ENCODE results near the gene PPP1R9A.
"Not testable (repeated sequence)": the region's sequence is repeated elsewhere in the genome, so short reads cannot be mapped to it uniquely, and the experiment has no call there.

PPP1R9A gene

GRCh38 chr7:95004618-95005247 lies 97.3 kb downstream of the PPP1R9A start:
- Mint-ChIP-seq H3K4me1 (ENCODE audit: low read depth in 2 of 2) (no peaks in the 10 kb centered on the region), H3K27me3 (no peaks in the 10 kb centered on the region), H3K4me3 (no peak overlapping the region), H3K9me3 (peaks cover 0 to 2% of the 10 kb centered on the region in 2 donors), H3K36me3 (ENCODE audit: insufficient read depth) (no peaks in the 10 kb centered on the region), H3K27ac (no peak overlapping the region)
- ATAC-seq (replicated peaks) = no peak
- no peak for DNase-seq

- ATAC-seq (replicated peaks) (no peak), DNase-seq (no peak)
- H3K27ac Mint-ChIP-seq = no peak overlapping the region
- no peaks in the 10 kb centered on the region for H3K36me3 Mint-ChIP-seq (ENCODE audit: insufficient read depth)
- no peaks in the 10 kb centered on the region for H3K27me3 Mint-ChIP-seq
- no peak overlapping the region for H3K4me3 Mint-ChIP-seq
- H3K9me3 Mint-ChIP-seq = peaks cover 0 to 2% of the 10 kb centered on the region in 2 donors
- no peaks in the 10 kb centered on the region for H3K4me1 Mint-ChIP-seq (ENCODE audit: low read depth in 2 of 2)
These were observed 98.6 kb downstream of the PPP1R9A start for GRCh38 chr7:95006010-95006409.

- H3K27me3 Mint-ChIP-seq; H3K36me3 Mint-ChIP-seq (ENCODE audit: insufficient read depth); H3K4me3 Mint-ChIP-seq; DNase-seq; ATAC-seq (replicated peaks); H3K9me3 Mint-ChIP-seq; H3K27ac Mint-ChIP-seq; H3K4me1 Mint-ChIP-seq (ENCODE audit: low read depth in 2 of 2): not testable (repeated sequence)
These were observed 101.4 kb downstream of the PPP1R9A start for GRCh38 chr7:95008773-95009172.

DNA sequence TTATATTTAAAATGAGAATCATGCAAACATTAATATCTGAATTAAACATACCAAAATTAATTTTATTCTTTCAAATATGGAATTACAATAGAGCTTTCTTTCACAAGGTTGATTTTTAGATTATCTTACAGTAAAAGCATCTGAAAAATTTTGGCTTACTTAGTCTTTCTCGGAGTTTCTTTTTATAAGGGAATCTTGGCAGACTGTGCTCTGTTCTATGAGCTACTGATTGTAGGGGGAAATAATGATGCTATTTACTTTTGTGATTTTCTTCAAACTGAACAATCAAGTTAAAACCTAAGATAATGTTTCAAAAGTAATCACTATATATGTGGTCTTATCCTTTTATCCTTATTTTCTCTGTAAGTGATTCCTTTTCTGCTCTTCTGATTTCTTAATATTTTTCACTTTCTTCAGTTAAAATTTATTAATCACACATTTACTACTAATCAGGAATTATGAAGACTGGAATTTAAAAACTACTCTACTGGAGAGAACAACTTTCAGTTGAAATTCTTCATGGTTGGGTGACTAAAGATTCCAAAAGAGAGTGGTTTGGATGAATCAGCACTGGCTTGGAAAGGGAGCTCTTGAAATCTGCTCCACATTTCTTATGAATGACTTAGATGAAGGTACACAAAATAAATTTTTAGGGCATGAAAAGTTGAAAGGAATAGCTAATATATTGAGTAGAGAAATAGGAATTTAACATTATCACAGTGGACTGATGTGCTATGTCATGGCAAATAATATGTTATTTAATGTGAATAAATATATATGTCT lies 103.9 kb downstream of the PPP1R9A start:
- DNase-seq = no peak
- no peak overlapping the region for H3K4me3 Mint-ChIP-seq
- H3K27me3 Mint-ChIP-seq = no peaks in the 10 kb centered on the region
- no peak overlapping the region for H3K27ac Mint-ChIP-seq
- no peaks in the 10 kb centered on the region for H3K36me3 Mint-ChIP-seq (ENCODE audit: insufficient read depth)
- no peak for ATAC-seq (replicated peaks)
- peaks cover 0 to 4% of the 10 kb centered on the region in 2 donors for H3K9me3 Mint-ChIP-seq
- no peaks in the 10 kb centered on the region for H3K4me1 Mint-ChIP-seq (ENCODE audit: low read depth in 2 of 2)

- ATAC-seq (replicated peaks) = no peak
These were observed 104.6 kb downstream of the PPP1R9A start for GRCh38 chr7:95011995-95012394.

DNA sequence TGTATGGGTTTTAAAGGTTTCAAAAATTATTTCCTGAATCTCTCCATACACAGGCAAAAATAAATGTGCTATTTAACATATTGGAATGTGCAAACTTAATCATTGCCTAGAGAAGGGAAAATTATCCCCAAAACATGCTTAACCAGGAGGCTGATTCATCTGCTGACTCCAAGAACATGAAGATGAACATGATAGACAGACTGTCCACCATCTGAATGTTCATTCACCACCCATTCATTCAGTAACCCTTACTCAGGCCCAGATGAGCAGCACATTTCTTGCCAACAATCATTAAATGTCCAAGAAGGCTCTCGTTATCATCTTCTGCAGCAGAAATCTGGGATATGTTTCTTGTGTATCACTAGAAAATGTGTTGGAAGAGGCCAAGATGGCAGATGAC lies 110.6 kb downstream of the PPP1R9A start:
- DNase-seq = no peak
- ATAC-seq (replicated peaks) = no peak

More at GRCh38 chr7:95011995-95012394, 104.6 kb downstream of the PPP1R9A start:
- Mint-ChIP-seq H3K4me3 (no peak overlapping the region), H3K4me1 (ENCODE audit: low read depth in 2 of 2) (no peaks in the 10 kb centered on the region), H3K9me3 (peaks cover 0 to 4% of the 10 kb centered on the region in 2 donors), H3K36me3 (ENCODE audit: insufficient read depth) (no peaks in the 10 kb centered on the region), H3K27me3 (no peaks in the 10 kb centered on the region), H3K27ac (no peak overlapping the region)
- DNase-seq = no peak

GRCh38 chr7:95026018-95026417 lies 118.6 kb downstream of the PPP1R9A start:
- ATAC-seq (replicated peaks) (no peak), DNase-seq (no peak)
- Mint-ChIP-seq H3K36me3 (ENCODE audit: insufficient read depth) (no peaks in the 10 kb centered on the region), H3K4me3 (no peak overlapping the region), H3K27ac (no peak overlapping the region), H3K27me3 (no peaks in the 10 kb centered on the region), H3K4me1 (ENCODE audit: low read depth in 2 of 2) (no peaks in the 10 kb centered on the region), H3K9me3 (peaks cover 2 to 12% of the 10 kb centered on the region in 2 donors)

More for the DNA sequence above, 110.6 kb downstream of the PPP1R9A start:
- H3K9me3 Mint-ChIP-seq = peaks cover 0 to 2% of the 10 kb centered on the region in 2 donors
- no peaks in the 10 kb centered on the region for H3K36me3 Mint-ChIP-seq (ENCODE audit: insufficient read depth)
- no peak overlapping the region for H3K27ac Mint-ChIP-seq
- H3K27me3 Mint-ChIP-seq = no peaks in the 10 kb centered on the region
- no peak overlapping the region for H3K4me3 Mint-ChIP-seq
- H3K4me1 Mint-ChIP-seq (ENCODE audit: low read depth in 2 of 2) = no peaks in the 10 kb centered on the region

- Mint-ChIP-seq H3K9me3 (peaks cover 2 to 12% of the 10 kb centered on the region in 2 donors), H3K4me3 (no peak overlapping the region), H3K36me3 (ENCODE audit: insufficient read depth) (no peaks in the 10 kb centered on the region), H3K4me1 (ENCODE audit: low read depth in 2 of 2) (no peaks in the 10 kb centered on the region), H3K27me3 (no peaks in the 10 kb centered on the region), H3K27ac (no peak overlapping the region)
- no peak for ATAC-seq (replicated peaks)
- DNase-seq = no peak
These were observed 119.2 kb downstream of the PPP1R9A start for GRCh38 chr7:95026421-95027072.

DNA sequence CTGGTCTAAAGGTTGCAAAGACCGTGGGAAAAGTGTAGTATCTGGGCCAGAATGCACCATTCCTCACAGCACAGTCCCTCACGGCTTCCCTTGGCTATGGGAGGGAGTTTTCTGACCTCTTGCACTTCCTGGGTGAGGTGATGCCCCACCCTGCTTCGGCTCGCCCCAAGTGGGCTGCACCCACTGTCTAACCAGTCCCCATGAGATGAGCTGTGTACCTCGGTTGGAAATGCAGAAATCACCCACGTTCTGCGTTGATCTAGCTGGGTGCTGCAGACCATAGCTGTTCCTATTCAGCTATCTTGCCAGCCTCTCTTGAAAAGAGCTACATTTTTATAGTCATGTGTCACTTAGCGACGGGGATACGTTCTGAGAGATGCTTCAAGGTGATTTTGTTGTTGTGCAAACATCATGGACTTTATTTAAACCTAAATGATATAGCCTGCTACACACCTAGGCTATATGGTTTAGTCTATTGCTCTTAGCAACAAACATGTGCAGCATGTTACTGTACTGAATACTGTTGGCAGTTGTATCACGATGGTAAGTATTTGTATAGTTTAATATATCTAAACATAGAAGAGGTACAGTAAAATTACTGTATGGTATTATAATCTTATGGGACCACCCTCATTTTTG lies 120.0 kb downstream of the PPP1R9A start:
- Mint-ChIP-seq H3K27ac (no peak overlapping the region), H3K27me3 (no peaks in the 10 kb centered on the region), H3K4me1 (ENCODE audit: low read depth in 2 of 2) (no peaks in the 10 kb centered on the region), H3K9me3 (peaks cover 2 to 12% of the 10 kb centered on the region in 2 donors), H3K36me3 (ENCODE audit: insufficient read depth) (no peaks in the 10 kb centered on the region), H3K4me3 (no peak overlapping the region)
- no peak for DNase-seq
- no peak for ATAC-seq (replicated peaks)

DNA sequence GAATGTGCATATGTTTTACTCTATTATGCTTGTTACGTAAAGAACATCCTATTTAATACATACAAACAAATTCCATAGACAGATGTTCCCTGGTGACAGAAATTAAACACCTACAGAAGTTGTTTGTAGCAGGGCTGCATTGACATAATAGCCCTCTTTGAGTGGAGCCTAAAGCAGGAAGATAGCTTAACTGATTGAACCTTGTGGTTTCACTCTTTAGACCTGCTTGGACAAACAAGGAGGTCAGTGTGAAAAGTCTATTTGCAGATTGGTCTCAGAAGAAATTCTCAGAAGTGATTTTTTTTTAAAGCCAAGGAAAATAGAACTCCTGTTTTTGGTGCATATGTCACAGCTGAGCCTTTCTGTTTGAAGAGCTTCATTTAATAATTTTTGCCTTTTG lies 121.3 kb downstream of the PPP1R9A start:
- Mint-ChIP-seq H3K27ac (no peak overlapping the region), H3K36me3 (ENCODE audit: insufficient read depth) (no peaks in the 10 kb centered on the region), H3K4me1 (ENCODE audit: low read depth in 2 of 2) (no peaks in the 10 kb centered on the region), H3K27me3 (no peaks in the 10 kb centered on the region), H3K9me3 (peaks cover 2 to 10% of the 10 kb centered on the region in 2 donors), H3K4me3 (no peak overlapping the region)
- DNase-seq = no peak
- no peak for ATAC-seq (replicated peaks)

DNA sequence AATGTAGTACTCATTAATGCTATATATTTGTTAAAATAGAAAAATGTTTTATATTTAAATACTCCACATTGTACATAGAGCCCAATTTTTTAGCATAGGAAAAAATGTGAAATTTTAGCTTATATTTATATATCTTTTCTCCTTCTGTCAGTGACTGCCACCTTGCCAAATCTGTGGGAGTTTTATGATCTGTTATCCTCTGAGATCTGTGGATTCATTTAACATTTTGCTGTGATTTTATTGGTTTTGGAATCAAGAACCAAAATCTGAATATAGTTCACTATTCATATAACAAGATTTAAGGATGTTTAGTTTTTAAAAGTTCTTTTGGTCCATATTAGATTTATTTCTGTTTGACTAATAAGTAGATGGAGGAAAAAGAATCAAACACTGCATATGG lies 127.9 kb downstream of the PPP1R9A start:
- DNase-seq = no peak

DNA sequence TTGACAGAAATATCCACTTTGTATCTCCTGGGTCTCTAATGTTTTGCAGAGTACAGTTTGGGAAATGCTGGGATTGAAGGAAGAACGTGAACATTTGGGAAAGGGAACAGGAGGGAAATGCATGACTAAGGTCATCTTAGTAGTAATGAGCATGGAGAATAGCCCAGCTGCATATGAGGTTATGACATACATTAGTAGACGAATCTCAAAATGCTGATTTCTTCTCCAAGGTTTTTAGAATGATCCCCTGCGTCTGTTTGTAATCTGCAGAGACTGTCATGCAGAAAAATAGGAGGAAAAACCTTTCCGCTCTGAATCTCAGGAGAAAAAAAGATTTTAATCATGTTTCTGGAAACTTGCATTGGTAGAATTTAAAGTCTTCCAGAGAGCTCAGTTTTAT lies 133.6 kb downstream of the PPP1R9A start:
- ATAC-seq (replicated peaks) (no peak), DNase-seq (no peak)
- H3K27ac Mint-ChIP-seq = no peak overlapping the region
- H3K9me3 Mint-ChIP-seq = peaks cover 0 to 1% of the 10 kb centered on the region in 2 donors
- no peaks in the 10 kb centered on the region for H3K4me1 Mint-ChIP-seq (ENCODE audit: low read depth in 2 of 2)
- H3K27me3 Mint-ChIP-seq = no peaks in the 10 kb centered on the region
- H3K36me3 Mint-ChIP-seq (ENCODE audit: insufficient read depth) = no peaks in the 10 kb centered on the region
- no peak overlapping the region for H3K4me3 Mint-ChIP-seq

More for the DNA sequence above, 127.9 kb downstream of the PPP1R9A start:
- Mint-ChIP-seq H3K4me3 (no peak overlapping the region), H3K27ac (no peak overlapping the region), H3K27me3 (no peaks in the 10 kb centered on the region), H3K9me3 (peaks cover 0 to 1% of the 10 kb centered on the region in 2 donors), H3K36me3 (ENCODE audit: insufficient read depth) (no peaks in the 10 kb centered on the region), H3K4me1 (ENCODE audit: low read depth in 2 of 2) (no peaks in the 10 kb centered on the region)
- no peak for ATAC-seq (replicated peaks)

GRCh38 chr7:95045236-95045923 lies 138.0 kb downstream of the PPP1R9A start:
- no peaks in the 10 kb centered on the region for H3K4me1 Mint-ChIP-seq (ENCODE audit: low read depth in 2 of 2)
- no peak overlapping the region for H3K27ac Mint-ChIP-seq
- H3K27me3 Mint-ChIP-seq = no peaks in the 10 kb centered on the region
- no peaks in the 10 kb centered on the region for H3K9me3 Mint-ChIP-seq
- DNase-seq (no peak), ATAC-seq (replicated peaks) (no peak)
- no peaks in the 10 kb centered on the region for H3K36me3 Mint-ChIP-seq (ENCODE audit: insufficient read depth)
- H3K4me3 Mint-ChIP-seq = no peak overlapping the region
